Measurements from ENCODE around the gene FAM241B. TPM values are rescaled to one million over a fixed set of nuclear protein-coding genes. Genes with fewer than 3 reads are reported as not detected.

The FAM241B gene
- total RNA-seq, 1 donor from 2014 or later: 4.5 TPM

DNA sequence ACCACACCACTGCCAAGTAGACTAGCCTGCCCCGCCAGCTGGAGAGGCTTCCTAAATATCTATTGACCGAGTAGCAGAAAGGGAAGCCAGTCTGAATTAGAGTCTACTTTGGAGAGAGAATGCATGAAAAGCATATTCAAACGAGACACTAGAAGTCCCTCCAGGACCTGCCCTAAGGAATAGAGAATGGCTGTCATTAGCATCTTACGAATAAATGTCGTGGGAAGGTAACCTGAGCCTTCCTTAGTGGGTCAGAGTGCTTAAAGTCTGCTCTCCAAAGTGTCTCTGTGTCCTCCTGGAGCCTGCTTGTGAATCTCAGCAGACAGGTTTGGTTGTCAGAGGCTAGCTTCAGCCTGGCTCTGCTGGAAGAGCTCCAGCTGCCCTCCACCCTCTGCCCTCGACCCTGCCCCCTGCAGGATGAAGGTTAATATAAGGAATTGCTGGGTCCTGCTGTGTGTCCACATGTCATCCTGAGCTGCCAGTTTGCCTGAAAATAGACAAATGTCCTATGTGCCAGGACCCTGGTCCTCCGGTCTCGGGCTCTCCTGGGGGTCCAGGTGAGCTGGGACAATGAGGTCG lies 33.4 kb downstream of the FAM241B start:
- intact Hi-C loops (cut with micrococcal nuclease): no loop called here

DNA sequence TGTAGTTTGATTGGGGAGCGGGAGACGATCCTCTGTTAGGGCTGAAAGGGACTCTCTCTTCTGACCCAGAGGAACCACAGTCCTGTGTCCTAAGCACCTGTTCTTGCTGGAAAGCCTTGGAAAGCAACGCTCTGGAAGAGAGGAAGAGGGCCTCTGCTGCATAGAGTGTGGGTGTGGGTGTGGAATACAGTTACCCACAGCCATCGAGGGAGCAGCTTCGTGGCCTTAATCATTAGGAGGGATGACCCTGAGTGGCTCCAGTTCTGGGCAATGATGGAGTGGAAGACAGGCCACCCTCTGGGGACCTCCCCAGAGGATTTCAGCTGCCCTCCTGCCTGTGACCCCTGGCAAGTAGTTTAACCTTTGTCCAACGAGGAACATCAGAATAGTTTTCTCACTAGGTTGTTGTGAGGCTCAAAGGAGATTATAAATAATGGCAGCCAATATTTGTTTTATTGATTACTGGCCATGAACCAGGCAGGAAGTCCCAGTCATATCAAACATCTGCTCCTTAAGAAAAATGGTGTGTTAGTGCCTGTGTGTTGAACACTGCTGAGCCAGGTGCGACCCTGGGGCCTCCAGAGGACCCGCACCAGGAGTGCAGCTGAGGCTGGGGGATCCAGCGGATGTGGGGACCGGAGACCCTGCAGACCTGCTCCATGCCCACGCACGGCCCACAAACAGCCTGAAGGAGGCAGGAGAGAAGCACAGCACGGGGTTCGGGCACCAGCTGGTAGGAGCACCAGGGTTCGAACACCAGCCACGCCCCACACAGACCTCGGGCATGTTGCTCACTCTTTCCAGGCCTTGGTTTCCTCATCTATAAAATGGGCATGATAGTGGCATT lies 35.6 kb downstream of the FAM241B start:
- intact Hi-C loops (cut with micrococcal nuclease): no loop called here

DNA sequence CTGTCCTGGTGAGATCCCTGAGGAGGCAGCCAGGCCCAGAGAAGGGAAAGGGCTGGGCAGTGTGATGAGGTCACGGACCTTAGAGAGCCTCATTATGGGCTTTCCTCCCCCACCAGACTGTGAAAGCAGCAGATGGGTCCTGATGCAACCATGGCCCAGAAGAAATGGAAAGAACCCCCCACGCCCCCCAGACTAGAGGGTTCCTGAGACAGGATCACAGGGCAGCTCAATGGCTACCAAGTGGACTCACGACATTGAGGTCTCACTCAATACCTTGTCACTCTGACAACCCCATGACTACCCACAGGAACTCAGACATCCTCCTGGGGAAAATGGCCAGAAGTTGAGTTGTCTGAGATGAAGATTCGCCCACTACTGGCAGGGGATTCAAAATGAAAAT lies 36.7 kb downstream of the FAM241B start:
- intact Hi-C loops (cut with micrococcal nuclease): no loop called here

DNA sequence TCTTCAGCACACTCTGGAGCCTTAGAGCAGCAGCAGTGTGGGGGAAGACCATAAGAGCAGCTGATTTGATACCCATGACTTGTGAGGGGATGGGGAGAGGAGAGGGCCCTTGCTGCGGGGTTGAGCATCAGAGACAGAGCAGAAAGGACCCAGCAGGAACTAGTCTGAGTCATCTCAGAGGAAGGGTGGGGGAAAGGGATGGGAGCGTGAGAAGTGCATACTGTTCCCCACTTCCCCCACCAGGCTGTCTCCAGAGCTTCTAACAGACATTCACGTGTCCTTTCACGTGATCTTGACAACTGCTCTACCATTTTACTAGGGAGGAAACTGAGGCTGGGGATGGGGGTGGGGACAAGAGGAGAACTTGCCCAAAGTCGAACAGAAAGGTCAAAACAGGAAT lies 38.7 kb downstream of the FAM241B start:
- intact Hi-C loops (cut with micrococcal nuclease): no loop called here

DNA sequence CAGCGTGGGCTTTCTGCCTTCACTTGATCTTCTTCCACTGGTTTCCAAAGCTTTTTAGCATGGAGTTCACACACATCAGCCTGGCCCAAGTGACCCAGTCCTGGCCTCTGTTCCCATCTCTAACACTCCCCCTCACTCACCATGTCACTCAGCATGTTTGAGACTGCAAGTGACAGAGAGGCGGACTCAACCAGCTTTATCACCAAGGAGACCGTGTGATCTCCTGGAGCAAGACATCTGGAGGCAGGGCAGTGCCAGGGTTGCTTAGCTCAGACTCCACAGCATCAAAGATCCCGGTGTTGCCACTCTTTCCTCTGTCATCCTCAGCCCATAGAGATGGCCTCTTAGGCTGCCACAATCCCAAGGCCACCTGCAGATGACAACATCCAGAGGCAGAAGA lies 39.4 kb downstream of the FAM241B start:
- intact Hi-C loops (cut with micrococcal nuclease): no loop called here

DNA sequence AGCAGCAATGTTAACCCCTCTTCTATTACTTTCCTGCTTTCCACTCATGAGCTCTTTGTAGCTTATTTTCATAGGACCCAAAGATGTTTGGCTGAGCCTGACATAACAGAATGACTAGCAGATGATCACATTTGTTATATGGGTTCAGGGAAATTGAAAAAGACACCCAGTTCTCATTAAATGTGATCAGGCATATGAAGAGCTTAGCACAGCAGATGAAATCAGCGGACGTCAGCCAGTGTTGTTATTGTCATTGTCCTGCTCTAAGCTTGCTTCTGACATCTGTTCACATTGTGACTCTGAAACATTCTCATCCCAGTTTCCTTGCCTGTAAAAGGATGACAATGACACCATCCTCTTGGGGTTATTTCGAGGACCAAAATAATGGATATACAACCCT lies 43.5 kb downstream of the FAM241B start:
- intact Hi-C loops (cut with micrococcal nuclease): no loop called here

DNA sequence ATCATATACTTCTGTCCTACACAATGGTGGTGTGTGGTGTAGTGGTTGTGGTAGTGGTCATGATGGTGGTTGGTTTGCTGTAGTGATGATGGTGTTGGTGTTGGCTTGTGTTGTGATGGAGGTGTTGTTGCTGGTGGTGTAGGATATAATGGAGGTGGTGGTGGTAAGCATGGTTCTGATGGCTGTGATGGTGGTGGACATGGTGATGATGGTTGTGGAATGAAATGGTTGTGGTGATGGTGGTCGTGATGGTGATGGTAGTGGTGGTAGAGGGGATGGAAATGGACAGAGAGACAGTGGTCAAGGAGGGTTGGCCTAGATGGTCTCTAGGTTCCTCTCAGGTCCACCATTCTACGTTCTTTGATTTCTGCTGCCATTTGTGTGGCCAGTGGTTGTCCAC lies 44.7 kb downstream of the FAM241B start:
- intact Hi-C loops (cut with micrococcal nuclease): no loop called here

DNA sequence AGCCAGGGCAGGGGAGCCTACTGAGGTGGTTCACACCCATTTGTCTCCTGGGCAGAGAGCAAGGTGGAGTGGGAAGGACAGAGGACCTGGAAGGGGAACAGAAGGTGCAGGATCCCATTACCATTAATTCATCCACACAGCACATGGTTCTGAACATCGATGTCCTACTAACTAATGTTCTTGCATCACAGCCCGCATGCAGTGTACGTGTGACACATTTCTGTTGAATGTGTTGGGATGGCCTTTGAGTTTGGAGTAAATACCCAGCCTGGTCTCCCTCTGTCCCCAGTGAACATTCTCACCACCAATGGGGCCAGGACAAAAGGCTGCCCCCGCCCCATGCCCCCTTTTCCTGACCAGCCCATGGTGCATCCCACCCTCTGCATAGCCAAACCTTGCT lies 46.3 kb downstream of the FAM241B start:
- intact Hi-C loops (cut with micrococcal nuclease): no loop called here

DNA sequence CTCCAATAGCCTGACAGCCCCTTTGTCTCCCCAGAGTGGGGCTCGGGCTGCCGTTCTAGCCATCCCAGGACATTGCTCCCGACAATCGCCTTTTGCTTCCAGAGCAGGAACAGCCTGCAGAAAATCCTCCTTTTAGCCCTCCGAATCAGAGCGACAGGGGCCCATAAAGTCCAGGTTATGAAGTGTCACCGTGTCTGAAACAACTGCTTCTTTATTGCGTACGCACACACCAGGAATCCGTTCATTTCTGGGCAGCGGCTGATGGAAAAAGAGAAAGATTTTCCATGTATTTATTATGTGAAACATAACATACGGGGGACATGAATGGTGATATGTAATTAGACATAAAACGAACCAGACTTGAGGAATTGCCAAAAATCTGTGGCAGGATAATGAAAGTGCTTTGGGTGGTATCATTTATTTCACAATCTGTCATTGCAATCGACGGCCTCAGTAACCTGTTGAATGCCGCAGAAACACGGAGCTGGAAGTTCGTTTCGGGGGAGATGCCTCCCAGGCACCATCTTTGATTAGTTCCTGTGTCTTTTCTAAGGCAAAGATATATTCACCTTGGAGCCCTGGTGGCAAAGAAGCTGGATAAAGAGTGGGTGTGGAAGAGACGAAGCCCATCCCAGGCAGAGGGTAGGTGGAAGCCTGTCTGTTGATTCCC lies 48.1 kb downstream of the FAM241B start:
- intact Hi-C loops (cut with micrococcal nuclease): no loop called here

DNA sequence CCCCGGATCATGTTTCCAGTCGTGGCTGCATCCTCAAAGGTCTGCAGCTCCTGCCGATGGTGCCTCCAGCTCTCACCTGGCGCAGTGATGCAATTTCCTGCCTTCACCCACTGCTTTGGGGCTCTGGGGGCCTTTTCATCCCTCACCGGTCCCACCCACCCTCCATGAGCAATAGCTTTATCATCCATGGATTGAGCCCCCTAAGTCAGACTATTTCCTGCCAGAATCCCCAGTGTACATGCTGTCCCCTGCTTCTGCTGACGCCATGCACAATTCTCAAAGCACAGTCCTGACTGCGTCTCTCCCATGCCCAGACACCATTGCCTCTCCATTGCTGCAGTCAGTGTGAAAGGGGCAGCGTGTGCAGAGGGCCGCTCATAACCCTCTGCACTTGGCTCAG lies 49.7 kb downstream of the FAM241B start:
- intact Hi-C loops (cut with micrococcal nuclease): no loop called here

DNA sequence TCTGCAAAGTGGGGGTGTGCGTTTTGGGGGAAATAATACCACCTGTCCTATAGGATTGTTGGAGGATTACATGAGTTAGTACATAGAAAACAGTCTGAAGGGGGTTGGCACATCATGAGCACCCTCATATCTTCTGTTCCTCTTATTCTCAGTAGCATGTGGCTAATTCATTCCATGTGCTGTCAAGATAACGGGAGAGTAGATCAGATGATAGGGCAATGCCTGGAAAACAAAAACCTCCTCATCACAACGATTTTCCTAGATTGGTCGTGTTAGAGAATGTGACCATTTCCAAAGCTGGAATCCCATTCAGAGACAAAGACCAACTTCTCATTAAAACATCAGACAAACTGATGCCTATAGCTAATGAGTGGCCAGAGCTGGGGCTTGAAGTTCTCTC lies 50.6 kb downstream of the FAM241B start:
- intact Hi-C loops (cut with micrococcal nuclease): no loop called here

DNA sequence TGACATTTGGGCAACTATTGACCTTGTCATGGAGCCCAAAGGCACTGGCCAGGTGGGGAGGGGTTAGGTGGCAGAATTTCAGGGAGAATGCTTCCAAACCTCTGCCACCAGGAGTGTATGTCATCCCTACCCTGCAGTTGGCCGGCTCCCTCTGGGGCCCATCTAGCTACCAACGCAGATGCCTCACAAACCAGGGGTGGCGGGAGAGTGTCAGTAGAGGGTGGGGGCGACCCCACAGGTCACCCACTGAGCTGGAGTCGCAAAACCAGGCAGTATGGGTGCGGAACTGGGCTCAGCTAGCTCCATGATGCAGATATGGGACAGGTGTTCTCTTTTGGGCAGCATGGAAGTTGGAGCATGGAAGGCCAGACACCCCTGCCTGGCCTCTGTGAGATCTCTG lies 51.4 kb downstream of the FAM241B start:
- intact Hi-C loops (cut with micrococcal nuclease): no loop called here

DNA sequence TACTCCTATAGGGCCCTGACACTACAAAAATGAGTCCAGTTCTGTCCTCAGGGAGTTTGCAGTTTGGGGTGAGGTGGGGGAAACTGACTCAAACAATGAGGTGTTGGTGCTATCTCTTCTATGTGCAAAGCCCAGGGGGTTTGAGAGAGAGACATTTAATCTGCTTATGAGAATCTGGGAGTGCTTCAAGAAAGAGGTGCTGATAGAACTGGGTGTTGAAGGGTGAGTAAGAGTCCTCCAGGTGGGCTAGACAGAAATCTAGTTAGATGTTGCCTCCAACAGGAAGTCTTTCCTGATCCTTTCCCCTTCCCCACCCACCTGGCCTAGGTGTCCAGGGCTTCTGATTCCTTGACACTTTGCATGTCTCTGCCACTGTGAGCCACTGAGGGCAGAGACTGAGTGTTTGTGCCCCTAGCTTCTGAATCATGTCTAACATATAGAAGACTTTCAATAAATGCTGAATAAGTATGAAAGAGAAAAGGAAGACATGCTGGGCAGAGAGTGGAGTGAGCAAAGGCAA lies 53.0 kb downstream of the FAM241B start:
- intact Hi-C loops (cut with micrococcal nuclease): no loop called here

Other genes with a start within 250 kb of the FAM241B start
- not detected in 2 replicates for gene TACR2, start 213.3 kb upstream of the FAM241B start, total RNA-seq
- 1.0 TPM in 2 replicates for gene TSPAN15, start 178.8 kb upstream of the FAM241B start, total RNA-seq
- not detected in 2 replicates for gene NEUROG3, start 56.8 kb upstream of the FAM241B start, total RNA-seq
- gene COL13A1, start 171.7 kb downstream of the FAM241B start, total RNA-seq: not detected in 2 replicates

Measured in T-helper 2 cell treated with Interferon-gamma antibody and Interleukin-4, amounts not matched to agents 100 ng/mL and 5 ng/mL, for 36 hours (primary cell).